DMS114 treated with DMSO at 0.1 percent for 48 hours (cell line): ENCODE measurements around the gene CAMTA1.

Experiments used
- DNase-seq: peaks from one replicate; lab custom pipeline; 2025; ENCODE audit not compliant: unreplicated experiment; lab: John Stamatoyannopoulos, UW

CAMTA1 gene

GRCh38 chr1:7174980-7175906 is 390.0 kb downstream of the CAMTA1 start:
- no peak for DNase-seq

DNA sequence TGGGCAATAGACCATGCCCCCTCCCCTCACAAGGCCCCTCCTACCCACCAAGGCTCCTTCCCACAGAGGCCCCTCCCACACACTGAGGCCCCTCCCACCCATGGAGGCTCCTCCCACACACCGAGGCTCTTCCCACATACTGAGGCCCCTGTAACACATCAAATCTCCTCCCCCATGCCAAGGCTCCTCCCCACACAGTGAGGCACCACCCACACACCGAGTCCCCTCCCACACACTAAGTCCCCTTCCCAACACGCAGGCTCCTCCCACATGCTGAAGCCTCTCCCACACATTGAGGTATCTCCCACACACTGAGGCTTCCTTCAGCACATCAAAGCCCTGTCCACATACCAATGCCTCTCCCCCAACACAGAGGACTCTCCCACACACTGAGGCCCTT is 391.8 kb downstream of the CAMTA1 start:
- DNase-seq: no peak

- no peak for DNase-seq
Measured at GRCh38 chr1:7177438-7178146, 392.3 kb downstream of the CAMTA1 start.

DNA sequence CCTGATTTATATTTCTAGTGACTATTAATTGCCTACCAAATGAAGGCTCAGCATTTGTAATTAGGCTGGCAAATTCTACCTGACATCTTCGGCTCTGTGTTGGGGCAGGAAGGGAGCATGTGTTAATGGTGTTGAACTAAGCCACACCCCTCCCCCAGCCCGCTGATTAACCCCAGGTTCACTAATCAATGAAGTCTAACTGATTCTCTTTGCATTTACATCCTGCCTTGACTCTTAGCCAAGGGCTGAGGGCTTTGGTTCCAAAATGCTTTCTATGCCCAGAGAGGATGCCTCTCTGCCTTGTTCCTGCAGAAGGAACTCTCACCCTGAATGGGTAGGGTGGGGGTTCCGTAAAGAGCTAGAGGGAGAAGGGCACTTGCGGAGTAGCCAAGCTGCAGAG is 393.1 kb downstream of the CAMTA1 start:
- no peak for DNase-seq

- no peak for DNase-seq
Measured at GRCh38 chr1:7178741-7179140, 393.5 kb downstream of the CAMTA1 start.

DNA sequence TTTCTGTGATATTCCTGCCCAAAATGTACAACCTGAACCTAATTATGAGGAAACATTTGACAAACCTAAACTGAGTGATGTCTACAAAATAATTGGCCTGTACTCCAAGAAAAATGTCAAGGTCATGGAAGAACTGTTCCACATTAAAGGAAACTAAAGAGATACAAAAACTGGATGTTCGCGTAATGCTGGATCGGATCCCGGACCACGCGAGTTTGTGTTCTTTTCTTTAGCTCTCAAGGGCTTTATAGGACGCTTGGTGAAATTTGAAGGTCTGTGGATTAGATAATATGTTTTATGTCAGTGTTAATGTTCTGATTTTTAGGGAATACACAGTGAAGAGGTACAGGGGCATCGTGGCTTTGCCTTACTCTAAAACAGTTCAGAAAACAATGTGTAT is 400.5 kb downstream of the CAMTA1 start:
- DNase-seq: no peak

DNA sequence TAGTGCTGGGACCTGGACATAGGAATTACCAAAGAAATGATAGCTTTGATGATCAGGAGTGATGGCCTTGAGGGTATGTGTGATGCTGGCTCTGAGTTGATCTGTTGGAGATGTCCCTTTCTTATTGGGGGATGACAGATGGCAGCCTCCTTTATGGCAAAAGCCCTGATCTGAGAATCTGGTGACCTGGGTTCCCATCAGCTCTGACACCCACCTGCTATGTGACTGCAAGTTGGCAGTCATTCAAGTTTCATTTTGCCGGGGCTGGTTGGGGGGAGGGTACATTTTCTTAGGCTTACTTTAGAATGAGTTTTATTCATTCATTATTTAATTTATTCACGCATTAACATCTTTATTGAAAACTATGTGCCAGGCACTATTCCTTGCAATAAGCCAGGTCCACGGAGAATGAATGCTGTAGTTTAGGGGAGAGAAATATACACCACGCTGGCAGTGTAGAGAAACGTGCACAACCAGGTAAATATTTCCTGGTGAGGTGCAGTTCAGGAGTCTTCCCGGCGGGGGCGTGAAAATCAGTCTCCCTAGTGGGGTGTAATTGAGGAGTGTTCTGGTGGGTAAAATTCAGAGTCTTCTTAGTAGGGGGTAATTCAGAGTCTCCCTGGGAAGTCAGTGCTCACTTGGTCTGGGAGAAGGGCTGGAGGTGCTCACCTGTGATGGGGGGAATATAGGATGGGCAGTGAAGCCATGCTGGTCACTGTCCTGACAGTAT is 401.3 kb downstream of the CAMTA1 start:
- no peak for DNase-seq

- DNase-seq: no peak
Measured at GRCh38 chr1:7187112-7187493, 401.8 kb downstream of the CAMTA1 start.

GRCh38 chr1:7190261-7190660 is 405.0 kb downstream of the CAMTA1 start:
- no peak for DNase-seq

DNA sequence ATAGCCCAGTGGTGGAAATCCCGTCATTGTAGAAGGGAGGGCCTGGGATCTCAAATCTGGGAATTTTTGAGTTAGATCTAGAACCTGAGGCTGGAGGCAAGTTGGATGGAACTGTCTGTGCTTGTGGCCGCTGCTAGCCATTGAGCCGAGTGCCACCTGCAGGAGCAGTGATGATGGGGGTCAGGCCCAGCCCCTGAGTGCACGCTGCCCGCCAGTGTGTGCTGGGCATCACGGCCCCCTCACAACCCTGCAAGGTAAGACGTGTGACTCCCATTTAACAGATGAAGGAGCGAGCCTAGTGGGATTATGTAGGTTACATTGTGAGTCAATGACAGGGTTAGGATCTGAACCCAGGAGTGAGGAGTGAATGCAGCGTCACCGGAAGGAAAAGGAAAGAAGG is 407.2 kb downstream of the CAMTA1 start:
- no peak for DNase-seq

- no peak for DNase-seq
Measured at GRCh38 chr1:7196036-7196911, 411.0 kb downstream of the CAMTA1 start.

GRCh38 chr1:7198664-7199063 is 413.4 kb downstream of the CAMTA1 start:
- no peak for DNase-seq

DNA sequence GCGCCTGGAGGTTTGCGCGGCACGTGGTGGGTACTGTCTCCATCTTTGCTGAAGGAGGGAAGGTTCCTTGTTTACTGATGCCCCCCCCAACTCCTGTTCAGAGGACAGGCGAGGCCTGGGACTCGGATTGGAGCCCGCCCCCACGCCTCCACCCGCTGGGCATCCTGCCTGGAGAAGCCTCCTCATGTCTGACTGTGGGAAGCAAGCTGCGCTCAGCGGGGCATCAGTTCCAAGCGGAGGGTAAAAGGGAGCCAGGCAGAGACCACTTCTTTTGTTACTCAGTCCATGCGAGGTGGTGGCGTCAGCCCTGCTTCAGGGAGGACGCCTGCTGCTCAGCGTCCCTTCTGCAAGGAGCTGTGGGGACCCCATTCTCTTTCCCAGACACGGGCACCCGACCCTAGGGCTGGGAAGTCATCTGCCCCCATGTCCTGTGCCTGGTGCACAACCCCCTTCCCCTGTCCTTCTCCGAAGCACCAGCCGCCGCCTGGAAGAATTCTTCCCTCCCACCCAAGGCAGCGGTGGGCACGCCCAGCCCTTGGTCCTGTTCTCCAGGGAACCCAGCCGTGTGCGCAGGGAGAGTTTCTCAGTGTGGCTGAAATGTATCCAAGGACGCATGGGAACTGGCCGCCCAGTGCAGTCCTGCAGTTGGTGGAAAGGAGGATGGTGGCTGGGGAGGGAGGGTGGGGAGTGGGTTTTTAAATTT is 414.0 kb downstream of the CAMTA1 start:
- DNase-seq: no peak

DNA sequence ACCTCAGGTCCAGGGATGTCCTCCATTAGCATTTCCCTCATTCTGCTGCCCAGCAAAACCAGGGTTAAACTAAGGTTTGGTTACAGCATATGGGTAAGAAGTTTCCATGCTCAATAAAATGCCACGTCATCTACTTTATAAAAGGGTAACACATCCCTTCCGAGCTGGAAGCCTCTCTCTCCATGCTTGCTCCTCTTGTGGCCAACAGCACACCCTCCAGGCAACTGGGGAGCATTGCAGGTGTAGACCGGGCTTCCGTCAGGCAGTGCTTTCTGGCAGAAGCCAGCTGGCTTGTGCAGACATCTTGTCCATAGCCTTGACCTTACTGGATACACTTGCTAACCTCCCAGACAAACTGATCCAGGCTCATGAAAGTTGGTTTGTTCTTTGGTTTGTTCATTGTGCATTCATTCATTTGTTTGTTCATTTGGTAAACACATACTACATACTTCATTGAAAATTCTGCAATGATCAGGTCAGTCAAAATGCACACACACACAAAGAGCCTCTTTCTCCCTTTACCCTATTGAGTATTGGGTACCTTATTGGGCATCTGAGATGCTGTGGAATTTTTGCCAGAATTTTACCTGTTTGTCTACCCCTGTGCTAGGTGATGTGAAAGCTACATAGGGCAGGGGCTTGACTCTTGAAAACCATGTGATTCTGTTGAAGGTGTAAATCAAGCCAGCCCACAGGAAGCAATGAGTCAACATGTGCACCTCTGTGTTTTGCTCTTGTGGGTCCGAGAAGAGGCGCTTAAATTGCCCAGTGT is 422.8 kb downstream of the CAMTA1 start:
- DNase-seq: peak; percentile 16

GRCh38 chr1:7208647-7209180 is 423.5 kb downstream of the CAMTA1 start:
- DNase-seq: no peak

- DNase-seq: no peak
Measured at GRCh38 chr1:7209336-7209735, 424.1 kb downstream of the CAMTA1 start.

- DNase-seq: peak; percentile 54
Measured at GRCh38 chr1:7218210-7218832, 433.1 kb downstream of the CAMTA1 start.

DNA sequence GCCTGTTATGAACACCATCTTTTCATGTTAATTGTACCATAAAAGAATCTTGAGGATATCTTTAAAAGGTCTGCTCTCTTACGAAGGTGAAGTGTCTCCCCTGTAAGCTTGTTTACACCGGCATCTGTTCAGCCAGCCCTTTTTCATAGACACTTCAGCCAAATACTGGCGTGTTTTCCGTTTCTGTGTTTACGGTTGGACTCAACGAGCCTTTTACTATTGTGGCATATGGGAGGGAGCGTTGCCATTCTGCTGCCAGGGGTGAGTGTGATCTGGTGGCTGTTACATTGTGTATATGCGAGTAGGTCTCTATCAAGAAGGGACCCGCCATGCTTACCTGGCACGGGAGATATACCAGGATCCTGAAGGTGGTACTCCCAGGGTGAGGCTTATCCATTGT is 433.8 kb downstream of the CAMTA1 start:
- DNase-seq: no peak

GRCh38 chr1:7220007-7220406 is 434.8 kb downstream of the CAMTA1 start:
- DNase-seq: no peak
